ENCODE measurements around the gene LYRM1.

DNA sequence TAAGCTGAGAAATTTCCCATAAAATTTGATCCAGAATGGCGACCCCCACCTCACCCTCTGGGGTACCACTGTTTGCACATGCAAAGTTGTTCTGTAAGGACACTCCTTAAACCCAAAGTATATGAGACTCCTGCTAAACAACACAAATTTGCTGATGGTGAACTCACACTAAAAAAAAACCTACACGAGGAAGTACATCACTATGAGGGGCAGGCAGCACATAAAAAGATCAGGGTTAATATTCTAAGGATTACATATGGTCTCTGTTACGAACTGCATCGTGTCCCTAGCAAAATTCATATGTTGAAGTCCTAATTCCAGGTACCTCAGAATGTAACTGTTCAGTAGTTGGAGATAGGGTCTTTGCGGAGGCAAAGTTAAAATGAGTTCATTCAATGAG lies 60.3 kb downstream of the LYRM1 start:
- TF ChIP-seq POLR2A (IDR thresholded peaks at IDR 0.05; ENCODE audit: low read depth, low read length): no peak
- TF ChIP-seq POU2F2 (IDR thresholded peaks at IDR 0.05; ENCODE audit: low read depth, low read length): no peak
- TF ChIP-seq SPI1 (IDR thresholded peaks at IDR 0.05; ENCODE audit: low read depth, low read length): no peak
- TF ChIP-seq POLR2AphosphoS5 (IDR thresholded peaks at IDR 0.05; ENCODE audit: low read depth, low read length): no peak
- no peak for TF ChIP-seq TAF1 (IDR thresholded peaks at IDR 0.05; ENCODE audit: low read depth, low read length)
